Right lobe of liver (tissue), 4 donors: ENCODE results near the gene HDAC6.
"Not testable (repeated sequence)": the region's sequence is repeated elsewhere in the genome, so short reads cannot be mapped to it uniquely, and the experiment has no call there.

ENCODE experiments used
- POLR2A ChIP-seq: fragments of 450-650 bp; IDR thresholded peaks from one replicate; pipeline ENCODE4 v1.6.1; 2017; ENCODE audit warnings: antibody characterized with exemption, mild to moderate bottlenecking
- TF ChIP-seq, protein P1 (sequence below), 4 donors: fragments of 200-600 bp in 3 of 4; fragments of 450-650 bp in 1 of 4; IDR thresholded peaks; one replicate each; pipeline versions ENCODE4 v1.5.1 to v1.8.0; 2016 to 2022; ENCODE audit warnings: antibody characterized with exemption in 4 of 4, mild to moderate bottlenecking in 2 of 4
- donor health status: DM: no; HTN: no; CAD: no.
- donor health status: DM: no; HTN: no; CAD: no.
- donor health status: DM: no; HTN: yes; CAD: no.

DNA sequence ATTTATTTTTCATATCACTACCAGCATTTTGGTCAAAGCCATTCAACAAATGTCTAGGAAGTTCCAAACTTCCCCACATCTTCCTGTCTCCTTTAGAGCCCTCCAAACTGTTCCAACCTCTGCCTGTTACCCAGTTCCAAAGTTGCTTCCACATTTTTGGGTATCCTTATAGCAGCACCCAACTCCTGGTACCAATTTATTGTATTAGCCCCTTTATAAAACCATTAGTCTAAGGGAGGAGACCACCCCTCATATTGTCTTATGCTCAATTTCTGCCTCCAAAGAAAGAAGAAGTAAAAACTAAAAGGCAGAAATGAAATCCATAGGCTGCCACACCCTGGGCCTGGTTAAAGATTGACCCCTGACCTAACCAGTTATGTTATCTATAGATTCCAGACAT lies 51.6 kb downstream of the HDAC6 start:
- TF ChIP-seq, protein P1, sequence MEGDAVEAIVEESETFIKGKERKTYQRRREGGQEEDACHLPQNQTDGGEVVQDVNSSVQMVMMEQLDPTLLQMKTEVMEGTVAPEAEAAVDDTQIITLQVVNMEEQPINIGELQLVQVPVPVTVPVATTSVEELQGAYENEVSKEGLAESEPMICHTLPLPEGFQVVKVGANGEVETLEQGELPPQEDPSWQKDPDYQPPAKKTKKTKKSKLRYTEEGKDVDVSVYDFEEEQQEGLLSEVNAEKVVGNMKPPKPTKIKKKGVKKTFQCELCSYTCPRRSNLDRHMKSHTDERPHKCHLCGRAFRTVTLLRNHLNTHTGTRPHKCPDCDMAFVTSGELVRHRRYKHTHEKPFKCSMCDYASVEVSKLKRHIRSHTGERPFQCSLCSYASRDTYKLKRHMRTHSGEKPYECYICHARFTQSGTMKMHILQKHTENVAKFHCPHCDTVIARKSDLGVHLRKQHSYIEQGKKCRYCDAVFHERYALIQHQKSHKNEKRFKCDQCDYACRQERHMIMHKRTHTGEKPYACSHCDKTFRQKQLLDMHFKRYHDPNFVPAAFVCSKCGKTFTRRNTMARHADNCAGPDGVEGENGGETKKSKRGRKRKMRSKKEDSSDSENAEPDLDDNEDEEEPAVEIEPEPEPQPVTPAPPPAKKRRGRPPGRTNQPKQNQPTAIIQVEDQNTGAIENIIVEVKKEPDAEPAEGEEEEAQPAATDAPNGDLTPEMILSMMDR (IDR thresholded peaks at IDR 0.05): not testable (repeated sequence)
- not testable (repeated sequence) for TF ChIP-seq POLR2A
